Glomerular visceral epithelial cell (primary cell): ENCODE measurements around the gene NAXE.
"Not testable (repeated sequence)": the region's sequence is repeated elsewhere in the genome, so short reads cannot be mapped to it uniquely, and the experiment has no call there.

Source experiments
- DNase-seq: peaks from one replicate; pipeline ENCODE4 v3.0.0-alpha.2; 2016; ENCODE audit errors: extremely low spot score

Gene NAXE

DNA sequence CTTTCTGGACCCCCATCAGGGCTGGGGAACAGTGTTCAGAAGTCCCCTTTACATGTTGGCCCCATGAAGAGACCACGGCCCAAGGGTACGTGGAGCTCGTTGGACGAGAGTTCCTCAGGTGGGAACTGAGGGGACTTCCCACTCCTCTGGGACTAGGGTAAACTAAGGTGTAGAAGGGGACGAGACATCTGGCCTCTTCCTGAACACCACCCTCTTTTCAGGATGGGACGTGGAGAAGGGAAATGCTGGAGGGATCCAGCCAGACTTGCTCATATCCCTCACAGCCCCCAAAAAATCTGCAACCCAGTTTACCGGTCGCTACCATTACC is 2.0 kb downstream of the NAXE start:
- DNase-seq, result no peak

DNA sequence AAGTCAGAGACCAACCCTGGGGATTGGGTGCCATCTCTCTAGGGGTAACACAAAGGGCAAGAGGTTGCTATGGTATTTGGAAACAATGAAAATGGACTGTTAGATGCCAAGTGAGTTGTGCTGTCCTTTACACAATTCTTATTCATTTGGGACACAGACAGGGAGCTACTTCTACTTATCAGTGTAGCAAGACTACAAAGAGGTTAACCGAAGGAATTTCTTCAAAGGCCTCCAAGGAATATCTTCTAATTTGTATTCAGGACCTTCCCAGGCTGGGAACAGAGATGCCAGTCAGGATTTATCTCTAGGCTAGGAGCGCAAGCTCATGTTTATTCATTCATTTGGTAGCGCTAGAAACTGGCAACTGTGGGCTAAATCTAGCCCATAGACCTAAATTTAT is 2.6 kb downstream of the NAXE start:
- DNase-seq, result no peak

DNA sequence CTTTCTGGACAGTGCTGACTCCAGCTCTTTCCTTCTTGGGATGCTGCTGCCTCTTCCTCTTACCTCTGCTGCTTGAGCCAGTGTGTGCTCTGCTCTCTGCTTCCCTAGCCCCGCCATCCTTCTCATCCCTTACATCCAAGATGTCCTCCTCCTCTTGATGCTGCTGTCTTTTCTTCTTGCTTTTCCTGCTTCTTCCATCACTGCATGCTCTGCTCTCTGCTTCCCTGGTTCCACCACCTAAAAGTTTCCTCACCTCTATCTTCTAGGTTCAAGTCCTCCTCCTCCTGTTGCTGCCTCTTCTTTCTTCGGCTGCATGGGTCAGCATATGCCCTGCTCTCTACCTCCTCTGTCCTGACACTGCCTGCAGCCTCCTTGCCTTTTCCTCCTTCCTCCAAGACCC is 3.4 kb downstream of the NAXE start:
- DNase-seq, result no peak

DNA sequence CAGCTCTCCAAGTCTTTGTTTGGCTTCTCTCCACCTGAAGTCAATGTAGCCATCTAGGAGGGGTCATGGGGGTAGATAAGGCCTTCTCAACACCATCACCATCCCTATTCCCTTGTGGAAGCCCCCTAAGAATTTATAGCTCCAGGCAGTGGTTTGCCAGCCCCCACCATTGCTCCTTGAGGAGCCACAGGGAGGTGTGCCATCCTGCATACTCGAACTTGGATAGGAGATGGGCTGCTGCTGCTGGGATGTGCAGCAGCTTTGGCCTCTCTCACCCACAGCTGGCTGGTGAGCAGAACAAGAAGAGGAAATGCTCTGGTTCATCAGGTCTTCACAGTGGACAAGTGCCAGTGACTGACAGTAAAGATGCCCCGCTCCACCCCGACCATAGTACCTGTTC is 4.8 kb downstream of the NAXE start:
- DNase-seq, result no peak

DNA sequence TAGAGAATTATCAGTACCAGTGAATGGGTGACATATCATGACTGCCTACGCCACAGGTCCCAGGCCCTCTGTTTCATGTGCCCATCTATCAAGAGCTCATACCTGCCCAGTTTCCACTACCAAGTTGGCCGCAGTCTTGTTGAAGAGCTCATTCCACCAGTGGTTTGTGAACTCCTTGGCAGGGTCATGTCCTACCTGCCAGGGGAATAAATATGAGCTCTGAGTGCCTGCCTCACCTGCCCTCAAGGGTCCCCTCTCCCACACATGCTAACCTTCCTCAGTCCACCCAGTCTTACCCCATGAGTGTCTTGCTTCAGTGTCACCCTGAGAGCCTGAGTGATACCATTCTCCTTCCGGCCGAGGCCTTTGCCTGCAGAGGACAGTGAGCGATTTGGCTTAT is 6.5 kb downstream of the NAXE start:
- no peak for DNase-seq

DNA sequence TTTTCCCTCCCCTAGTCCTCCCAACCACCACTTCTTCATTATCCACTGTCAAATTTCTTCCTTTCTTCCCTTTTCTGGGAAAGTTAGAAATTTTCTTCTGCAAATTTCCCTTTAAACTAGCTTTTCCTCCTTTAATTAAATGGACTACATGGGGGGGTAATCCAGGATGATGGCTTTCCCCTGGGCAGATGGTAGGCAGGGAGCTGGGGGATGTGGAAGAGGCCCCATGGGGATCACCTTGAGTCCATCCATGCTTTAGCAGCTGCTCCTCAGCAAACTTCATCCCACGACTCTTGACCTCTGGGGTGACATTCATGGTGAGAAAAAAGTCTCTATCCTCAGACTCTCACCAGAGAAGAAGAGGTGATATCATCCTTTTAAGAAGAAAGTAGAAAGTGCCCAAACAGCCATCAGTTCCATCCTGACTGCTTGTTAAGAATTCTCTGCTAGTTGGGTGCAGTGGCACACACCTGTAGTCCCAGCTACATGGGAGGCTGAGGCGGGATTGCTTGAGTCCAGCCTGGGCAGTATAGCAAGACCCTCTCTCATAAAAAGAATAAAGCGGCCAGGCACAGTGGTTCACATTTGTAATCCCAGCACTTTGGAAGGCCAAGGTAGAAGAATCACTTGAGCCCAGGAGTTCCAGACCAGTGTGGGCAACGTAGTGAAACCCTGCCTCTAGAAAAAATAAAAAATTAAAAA is 7.3 kb downstream of the NAXE start:
- DNase-seq, result no peak

DNA sequence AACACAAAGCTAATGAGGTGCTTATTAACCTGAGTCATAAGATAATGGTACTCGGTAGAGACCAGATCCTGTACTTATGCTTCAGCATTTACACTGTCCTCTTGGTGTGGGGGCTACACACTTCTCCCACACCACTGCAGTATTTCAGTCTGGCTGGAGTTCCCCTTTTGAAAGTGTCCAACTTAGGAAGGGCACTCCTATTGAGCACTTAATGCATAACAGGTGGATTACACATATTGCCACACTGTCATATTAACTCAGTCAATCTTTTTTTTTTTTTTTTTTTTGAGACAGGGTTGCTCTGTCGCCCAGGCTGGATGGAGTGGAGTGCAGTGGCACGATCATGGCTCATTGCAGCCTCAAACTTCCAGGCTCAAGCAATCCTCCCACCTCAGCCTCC is 8.2 kb downstream of the NAXE start:
- DNase-seq, result peak; percentile 30

DNA sequence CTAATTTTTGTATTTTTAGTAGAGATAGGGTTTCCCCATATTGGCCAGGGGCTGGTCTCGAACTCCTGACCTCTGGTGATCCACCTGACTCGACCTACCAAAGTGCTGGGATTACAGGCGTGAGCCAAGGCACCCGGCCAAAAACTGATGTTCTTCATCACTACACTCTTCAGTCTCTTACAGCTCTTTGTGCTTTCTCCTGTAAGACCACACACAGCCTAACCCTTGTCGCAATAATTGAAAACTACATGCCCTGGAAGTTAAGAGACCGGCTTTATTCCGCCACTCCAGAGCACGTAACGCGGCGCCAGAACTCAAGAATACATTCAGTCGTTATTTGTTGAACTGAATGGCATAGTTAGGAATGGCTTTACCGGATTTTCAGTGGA is 9.2 kb downstream of the NAXE start:
- no peak for DNase-seq

DNA sequence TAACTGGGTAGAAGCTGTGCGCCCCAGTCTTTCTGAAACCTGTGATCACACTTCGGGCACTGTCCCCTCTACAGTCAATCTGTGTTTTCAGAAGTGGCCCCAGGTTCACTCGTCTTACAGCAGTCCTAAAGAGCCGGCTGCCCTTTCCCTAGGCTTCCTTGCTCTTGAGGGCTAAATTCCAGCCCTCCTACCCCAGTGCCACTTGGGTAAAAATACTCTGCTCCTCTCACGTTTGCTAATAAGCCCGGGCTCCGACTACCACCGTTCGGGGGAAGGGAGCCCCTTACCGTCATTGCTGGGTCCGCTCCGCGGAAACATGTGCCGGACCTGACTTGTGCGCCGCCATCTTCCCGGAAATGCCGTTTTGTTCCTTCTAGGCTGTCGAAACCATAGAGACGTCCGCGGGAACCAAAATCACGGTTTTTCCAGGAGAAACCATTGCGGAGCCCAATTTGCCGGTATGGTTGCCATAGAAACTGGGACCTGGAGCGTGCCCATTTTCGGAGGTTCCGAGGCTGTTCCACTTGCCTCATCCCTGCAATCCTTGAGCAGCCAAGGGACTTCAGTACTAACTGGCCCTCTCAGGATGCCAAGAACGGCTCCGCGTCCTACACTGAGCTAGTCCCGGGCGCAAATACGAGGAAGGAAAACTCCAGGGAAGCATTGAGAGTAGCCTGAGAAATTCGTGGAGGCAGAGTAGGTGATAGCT is 9.7 kb downstream of the NAXE start, which contains the start of gene GPATCH4:
Gene GPATCH4, minus strand, starts transcription at position 358 of the 709 bp plus-strand sequence.
- peak; percentile 89 for DNase-seq

DNA sequence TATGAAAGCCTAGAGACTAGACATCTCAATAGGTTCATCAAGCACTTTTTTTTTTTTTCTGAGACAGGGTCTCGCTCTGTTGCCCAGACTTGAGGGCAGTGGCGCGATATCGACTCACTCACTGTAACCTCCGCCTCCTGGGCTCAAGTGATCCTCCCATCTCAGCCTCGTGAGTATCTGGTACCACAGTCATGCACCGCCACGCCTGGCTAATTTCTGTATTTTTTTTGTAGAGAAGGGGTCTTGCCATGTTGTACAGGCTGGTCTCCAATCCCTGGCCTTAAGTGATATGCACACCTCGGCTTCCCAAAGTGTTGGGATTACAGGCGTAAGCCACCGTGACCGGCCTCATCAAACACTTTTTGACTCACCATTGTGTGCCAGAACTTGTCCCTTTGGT is 10.3 kb downstream of the NAXE start:
- peak; percentile 38 for DNase-seq

DNA sequence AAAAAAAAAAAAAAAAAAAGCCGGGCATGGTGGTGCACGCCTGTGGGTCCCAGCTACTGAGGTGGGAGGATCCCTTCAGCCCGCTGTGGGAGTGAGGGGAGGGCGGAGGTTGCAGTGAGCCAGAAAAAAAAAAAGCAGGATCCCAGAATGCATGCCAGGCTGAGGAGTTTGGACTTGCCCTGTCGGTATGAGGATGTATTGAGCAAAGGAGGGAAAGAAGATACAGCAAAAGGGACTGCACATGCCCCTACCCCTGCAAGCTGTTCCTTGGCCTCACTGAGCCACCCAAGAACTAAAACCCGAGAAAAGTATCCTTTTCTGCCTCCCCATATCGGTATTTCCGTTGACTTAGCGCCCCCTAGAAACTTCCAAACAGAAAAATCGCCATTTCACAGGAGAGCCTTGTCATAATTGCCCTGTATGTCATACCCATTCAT is 11.0 kb downstream of the NAXE start:
- no peak for DNase-seq

DNA sequence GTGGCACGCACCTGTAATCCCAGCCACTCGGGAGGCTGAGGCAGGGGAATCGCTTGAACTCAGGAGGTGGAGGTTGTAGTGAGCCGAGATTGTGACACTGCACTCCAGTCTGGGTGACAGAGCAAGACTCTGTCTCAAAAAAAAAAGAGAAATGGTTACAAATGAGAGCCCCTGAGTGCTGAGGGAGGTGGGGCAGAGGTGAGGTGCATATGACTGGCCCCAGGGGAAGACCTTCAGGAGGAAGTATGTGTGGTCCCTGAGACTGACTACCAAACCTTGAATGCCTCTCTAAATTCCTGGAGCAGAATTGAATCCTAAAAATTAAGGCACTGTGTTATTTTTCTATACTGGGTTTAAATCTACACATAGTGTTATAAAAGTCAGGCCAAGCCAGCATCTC is 15.8 kb downstream of the NAXE start:
- DNase-seq, result not testable (repeated sequence)

DNA sequence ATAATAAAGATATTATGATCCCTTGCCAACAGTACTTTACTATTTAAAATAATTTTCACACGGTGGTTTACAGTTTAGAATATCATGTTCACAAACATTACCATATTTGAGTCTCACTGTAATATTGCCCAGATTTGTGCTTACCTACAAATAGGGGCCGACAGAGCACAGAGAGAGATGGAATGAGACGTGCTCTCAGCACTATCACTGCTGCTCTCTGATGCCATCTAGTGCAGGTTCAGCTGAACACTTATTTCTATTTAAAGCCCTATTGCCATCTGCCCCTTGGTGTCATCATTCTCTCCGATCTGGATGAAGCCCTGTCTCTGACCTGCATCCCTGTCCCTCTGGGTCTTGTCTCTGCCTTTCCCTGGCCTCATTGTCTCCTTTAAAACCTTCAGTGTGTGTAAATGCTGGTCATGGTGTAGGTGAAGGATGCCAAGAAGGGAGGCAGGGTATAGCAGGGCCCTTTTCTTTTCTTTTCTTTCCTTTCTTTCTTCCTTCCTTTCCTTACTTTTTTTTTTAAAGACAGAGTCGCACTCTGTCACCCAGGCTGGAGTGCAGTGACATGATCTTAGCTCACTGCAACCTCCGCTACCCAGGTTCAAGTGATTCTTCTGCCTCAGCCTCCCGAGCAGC is 16.6 kb downstream of the NAXE start:
- peak; percentile 78 for DNase-seq

DNA sequence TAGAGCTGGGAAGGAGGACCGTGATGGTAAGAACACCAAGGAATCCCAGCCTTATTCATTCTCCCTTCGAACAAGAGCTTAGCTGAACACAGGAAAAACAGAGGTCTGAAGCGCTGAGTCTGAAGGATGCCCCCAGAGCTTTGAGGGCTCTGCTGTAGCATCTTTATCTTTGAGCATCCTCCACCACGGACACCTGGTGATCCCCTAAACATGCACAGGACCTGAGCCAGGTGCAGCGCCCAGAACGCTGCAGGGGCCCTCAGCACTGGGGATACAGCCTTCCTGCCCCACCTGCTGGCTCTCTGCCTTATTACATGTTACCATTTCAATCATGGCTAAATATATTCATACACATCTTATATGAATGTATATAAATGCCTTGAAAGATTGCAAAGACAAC is 17.4 kb downstream of the NAXE start:
- peak; percentile 44 for DNase-seq

DNA sequence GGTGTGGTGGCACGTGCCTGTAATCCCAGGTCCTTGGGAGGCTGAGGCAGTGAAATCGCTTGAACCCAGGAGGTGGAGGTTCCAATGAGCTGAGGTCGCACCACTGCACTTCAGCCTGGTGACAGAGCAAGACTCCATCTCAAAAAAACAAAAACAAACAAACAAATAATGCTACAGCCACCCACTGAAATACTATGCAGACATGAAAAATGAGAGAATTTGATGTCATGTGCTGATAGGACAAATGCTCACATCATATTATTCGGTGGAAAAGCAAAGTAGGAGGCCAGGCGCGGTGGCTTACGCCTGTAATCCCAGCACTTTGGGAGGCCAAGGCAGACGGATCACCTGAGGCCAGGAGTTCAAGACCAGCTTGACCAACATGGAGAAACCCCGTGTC is 18.5 kb downstream of the NAXE start:
- DNase-seq, result not testable (repeated sequence)

DNA sequence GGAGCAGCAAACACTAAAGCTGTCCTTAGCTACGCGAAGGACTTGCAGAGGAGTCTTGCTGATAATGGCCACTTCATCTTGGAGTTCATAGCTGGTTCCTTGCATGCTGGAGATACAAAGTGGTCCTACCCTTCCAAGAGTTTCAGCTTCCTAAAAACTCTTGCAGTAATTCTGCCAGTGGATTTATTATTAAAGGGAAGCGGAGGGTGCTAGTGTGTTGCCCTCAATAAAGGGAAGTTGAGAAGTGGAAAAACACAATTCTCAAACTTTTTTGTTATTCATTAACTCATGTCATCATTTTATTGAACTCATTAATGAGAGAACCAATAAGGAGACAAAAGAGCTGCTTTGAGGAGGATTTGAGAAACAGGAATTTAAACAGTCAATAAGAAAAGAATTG is 21.1 kb downstream of the NAXE start:
- no peak for DNase-seq

DNA sequence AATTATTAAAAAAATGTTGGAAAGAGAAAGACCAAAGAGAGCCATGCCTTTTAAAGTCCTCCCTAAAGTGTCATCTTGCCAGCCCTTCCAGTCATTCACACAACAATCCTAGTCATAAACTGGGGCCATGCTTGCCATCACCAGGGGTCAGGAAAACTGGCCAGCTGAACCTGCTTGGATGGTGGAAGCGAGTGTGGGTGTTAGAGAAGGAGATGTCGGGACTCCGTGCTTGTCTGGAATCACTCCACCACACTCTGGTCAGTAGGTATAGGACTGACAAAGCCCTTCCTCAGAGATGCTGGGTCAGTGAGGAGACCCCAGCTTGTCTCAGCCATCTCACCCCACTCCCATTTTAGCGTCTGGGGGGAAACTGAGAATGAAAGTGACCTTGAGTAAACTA is 24.4 kb downstream of the NAXE start:
- DNase-seq, result no peak

DNA sequence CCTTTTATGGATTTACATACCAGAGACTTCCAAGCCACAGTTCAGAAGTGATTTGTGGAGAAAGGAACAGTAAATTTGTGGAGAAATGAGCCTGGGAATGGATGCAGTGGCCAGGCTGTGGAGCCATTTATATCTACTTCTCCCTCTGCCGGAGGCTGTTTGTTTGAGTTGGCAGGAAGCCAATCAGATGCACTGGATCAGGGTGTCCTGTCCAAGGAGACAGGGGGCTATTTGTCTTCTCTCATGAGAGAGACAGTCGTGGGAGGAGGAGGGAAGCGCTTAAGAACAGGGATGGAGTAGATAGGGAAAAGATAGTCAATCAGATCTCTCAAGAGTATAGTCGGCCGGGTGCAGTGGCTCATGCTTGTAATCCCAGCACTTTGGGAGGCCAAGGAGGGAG is 24.9 kb downstream of the NAXE start:
- DNase-seq, result no peak

DNA sequence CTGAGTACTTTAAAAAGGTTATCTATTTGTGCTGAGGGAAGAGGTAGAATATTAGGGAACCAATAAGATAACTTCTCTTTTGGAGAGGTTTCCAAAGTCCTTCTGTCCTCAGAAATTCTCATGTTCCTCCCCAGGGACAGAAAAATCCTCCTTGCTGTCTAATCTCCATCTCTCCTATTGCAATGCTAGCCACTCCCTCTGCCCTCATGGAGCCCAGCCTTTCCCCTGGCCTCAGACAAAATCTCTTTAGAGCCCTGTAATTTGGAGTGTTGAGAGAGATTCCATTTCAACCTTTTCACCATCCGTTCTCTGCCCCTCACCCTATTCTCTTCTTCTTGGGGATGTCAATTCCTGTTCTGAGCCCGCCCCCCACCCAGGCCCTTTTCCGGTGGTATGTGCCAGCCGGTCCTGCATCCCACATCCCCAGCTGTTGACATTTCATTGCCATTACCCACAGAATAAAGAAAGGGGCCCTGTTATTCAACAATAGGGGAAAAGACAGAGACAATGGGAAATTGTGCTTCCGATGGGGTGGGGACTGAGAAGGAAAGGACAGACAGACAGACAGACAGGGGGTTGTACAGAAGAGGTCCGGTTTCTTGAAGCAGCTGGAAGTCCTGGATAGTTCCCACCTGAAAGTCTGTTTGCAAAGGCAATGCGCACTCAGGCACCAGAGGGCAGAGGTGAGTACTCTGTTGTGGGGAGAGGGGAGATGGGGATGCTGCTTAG is 27.4 kb downstream of the NAXE start, which contains the start of gene HAPLN2:
Gene HAPLN2, plus strand, starts transcription at position 563 of the 729 bp plus-strand sequence. CDS start 4,076 bp downstream, outside the sequence.
- DNase-seq, result no peak

DNA sequence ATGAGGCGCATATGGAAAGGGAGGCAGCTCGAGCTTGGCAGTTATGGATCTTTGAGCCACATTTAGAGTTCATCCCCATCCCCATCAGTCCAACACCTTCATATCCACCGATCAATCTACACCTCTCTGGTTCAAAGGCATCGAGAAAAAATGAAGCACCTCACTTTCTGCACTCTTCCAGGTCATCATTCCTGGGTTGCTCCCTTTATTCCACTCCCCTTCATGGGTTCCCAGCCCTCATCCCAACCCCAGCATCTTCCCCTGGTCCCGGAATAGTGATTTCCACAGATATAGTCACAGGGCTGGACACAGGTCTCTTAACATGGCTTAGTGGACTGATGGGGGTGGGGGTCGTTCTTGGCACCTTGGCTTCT is 28.0 kb downstream of the NAXE start:
- DNase-seq, result no peak

DNA sequence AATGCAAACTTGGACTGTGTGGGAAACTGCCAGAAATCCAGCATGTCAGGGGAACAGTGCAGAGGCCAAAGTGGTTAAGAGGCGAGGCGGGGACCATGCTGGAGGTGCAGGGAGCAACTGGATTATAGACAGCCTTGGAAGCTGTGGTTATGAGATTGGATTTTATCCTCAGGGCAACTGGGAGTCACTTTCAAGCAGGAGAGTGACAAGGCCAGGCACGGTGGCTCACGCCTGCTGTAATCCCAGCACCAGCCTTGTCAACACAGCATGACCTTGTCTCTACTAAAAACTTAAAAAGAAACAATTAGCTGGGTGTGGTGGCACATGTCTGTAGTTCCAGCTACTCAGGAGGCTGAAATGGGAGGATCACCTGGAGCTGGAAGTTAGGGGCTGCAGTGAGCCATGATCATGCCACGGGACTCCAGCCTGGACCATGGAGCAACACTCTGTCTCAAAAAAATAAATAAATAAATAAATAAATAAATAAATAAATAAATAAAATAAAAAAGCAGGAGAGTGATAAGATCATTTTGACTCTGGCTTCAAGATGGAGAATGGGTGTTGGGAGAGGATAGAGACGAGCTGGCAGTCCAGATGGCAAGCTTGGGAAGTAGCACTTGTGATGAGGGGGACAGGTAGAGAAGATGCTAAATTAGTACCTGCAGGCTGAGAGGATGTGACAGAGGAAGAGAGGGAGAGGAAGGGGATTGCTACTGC is 31.2 kb downstream of the NAXE start:
- DNase-seq, result no peak
